Esophagus mucosa (tissue), 1 donor: ENCODE data around the gene SPHK1. TPM values are rescaled to one million over a fixed set of nuclear protein-coding genes. Genes with fewer than 3 reads are reported as not detected.

Source experiments
- ATAC-seq: fragments of 200-7000 bp; cut with Tn5 transposase; one replicate; pipeline ENCODE4 v1.9.1; 2020
- total RNA-seq: library from RNA; stranded (reverse); gene quantifications from one replicate; pipeline ENCODE4 v1.2.4, GENCODE V29; 2023
- donor health status: DM: yes; HTN: yes; CAD: no.

Gene SPHK1
- total RNA-seq, 1 donor from 2014 or later: 13.1 TPM

DNA sequence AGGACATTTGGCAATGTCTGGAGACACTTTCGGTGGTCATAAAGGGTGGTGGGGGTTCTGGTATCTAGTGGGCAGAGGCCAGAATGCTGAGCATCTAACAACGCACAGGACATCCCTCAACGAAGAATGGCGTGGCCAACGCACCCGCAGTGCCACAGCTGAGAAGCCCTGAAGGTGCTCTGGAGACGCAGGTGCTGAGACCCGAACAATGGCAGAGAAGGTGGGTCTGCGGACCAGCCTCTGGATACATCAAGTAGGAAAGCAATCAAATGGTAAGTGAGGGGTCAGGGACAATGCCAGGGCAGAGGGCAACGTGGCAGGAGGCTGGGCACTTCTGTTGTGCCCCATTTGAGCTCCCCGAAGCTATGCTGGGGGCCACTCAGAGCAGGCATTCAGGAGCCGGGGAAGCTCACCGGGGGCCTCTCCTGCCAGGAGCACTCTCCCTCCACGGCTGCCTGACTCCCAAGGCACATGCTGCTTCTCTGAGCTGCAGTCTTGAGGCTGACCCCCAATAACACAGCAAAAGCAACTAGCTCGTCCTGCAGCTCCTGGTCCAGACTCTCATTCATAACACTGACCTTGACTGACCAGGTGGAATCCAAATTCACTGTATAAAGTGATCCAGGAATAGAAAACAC lies 26.0 kb downstream of the SPHK1 start:
- no peak for ATAC-seq

DNA sequence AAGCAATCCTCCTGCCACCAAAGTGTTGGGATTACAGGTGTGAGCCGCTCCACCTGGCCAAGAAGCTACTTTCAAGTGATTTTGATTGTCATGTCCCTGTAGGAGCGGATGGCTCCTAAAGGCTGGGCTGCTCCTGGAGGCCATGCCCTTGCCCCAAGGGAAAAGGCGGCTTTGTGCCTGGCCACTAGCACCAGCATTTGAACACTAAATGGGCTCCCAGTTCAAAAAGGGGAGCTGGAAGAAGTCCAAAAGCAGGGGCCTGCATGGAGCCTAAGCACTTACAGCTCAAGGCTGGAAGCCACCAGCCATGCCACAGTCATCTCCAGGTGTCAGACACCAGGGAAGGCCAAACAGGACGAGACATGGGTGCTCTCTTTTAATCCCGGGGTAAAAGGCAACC lies 26.8 kb downstream of the SPHK1 start:
- ATAC-seq: no peak

DNA sequence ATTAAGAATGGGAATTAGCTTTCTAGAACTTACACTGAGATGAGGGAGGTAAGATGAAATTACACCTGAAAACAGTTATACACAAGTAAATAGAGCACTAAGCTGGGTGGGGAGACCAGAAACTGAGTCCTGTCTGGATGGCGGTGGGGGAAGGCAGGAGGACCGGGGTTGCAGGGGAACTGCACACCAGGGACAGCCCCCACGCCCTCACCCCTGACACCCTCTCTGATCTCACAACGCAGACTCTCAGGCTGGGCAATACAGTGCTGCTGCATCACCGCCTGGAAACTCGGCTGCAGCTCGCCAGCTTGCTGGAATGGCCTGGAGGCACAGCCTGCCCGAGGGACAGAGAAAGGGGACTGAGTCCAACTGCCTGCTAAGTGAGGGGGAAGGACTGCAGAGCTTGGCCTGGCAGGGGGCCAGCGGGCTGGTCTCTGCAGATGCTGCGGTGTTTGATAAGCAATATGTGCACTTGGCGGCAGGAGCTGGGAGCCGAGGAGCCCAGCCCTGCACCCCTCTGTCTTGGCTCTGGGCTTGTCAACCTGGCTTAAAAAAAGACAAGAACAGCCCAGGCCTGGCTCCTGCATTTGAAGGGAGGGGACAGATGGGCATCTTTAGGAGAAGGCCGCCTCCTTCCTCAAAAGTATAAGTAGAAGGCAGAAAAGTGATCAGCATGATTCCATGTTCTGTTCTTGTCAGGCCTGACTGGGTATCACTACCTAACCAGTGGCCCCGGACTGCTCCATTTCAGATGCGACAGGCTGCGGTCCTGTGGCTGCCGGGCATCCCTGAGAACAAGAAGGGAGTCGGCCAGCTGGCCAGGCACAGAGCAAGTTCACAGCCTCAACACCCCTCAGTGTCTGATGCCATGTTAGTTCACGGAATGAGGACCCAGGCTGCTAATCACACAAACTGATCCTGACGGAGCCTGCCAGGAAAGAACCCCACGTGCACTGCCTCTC lies 30.2 kb downstream of the SPHK1 start:
- ATAC-seq: no peak

DNA sequence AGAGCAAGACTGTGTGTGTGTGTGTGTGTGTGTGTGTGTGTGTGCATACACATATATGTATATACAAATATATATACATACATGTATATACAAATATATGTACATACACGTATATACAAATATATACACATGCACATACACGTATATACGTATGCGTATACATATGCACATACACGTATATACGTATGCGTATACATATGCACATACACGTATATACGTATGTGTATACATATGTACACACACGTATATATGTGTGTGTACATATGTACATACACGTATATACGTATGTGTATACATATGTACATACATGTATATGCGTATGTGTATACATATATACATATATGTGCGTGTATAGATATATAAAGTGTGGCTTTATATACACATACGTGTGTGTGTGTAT lies 31.4 kb downstream of the SPHK1 start:
- ATAC-seq: no peak

DNA sequence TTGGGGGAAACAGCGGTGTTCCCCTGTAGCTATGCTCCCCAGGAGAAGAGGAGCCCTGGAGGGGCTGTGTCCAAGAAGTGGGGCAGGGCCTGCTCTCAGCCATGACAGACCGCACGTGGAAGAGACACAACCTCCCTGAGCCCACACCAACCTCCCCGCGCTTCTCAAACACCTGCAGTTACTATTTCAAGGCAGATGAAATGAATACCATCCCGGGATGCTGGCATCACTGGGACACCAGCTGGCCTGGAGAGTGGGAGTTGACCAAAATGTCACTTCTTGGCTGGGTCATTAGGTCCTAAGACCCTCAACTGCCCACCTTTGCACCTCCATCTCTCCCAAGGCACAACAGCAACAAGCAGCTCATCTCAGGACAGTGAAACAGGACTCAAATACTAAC lies 32.0 kb downstream of the SPHK1 start:
- no peak for ATAC-seq

DNA sequence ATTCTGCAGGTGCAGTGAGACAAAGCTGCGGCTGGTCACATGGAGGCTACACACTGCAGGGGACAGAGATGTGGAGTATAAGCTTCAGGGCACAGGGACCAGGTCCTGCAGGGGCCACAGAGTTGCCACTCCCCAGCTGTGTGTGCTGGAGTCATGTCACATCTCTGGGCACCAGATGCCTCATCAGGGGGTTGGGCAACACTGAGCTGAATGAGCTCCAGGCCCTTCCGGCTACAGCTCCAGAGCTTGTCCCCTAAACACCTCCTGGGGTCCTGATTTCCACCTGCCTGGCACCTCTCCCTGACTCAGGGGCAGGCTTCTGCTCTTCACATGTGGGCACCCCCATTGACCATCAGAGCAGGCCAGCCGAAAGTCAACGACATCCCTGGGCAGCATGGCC lies 32.5 kb downstream of the SPHK1 start:
- ATAC-seq: peak; percentile 5

DNA sequence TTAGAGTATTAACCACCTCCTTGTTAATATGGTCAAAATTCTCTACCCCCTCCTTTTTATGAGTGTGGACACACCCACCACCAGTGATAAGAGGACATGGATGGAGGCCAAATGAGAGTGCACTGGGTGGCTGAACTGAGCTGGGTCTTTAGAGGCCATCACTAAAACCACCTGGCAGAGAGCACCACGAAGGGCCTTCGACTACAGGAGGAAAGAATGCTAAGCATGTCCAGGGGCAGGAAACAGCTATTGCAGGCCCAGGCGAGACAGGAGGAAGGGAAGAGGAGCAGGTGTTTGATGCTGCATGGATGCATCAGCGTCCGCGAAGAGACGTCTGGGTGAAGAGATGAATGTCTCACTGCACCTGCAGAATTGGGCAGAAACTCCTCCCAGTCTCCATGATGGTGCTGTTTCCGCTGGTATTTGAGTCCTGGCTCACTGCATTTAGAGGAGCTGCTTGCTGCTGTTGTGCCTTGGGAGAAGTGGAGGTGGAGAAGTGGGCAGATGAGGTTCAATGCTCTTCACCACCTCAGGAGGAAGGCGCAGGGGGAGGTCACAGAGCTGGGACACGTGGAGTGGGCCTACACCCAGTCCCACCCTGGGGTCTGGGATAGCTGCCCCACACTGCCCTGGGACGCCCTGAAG lies 33.2 kb downstream of the SPHK1 start:
- no peak for ATAC-seq

DNA sequence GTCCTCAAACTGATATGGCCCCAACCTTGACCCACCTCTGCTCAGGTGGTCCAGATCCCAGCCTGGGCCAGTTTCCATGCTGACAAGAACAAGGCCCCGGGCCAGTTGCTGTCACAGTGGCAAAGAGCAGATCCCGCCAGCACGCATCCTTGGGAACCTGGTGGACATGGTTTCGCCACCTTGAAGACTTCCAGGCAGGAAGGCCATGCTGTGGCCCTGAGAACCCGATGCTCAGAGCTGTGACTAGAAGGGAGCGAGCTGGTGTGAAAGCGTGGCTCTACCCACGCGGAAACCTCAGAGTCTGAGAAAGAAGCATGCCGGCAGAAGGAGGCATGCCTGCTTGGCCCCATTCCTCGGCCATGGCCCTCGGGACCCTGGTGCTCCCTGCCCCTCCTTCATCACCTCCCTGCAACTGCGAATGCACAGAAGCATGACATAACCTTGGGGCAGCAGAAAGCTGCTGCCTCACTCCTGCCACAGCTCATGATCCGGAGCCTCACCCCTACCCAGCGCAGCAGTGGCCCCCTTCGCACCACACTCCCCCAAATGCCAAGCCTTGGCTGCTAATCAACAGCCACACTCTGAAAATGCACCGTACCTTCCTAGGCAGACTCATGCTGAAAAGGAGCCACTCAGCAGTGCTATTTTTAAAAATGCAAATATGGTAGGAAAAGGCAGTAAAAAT lies 35.3 kb downstream of the SPHK1 start:
- no peak for ATAC-seq

DNA sequence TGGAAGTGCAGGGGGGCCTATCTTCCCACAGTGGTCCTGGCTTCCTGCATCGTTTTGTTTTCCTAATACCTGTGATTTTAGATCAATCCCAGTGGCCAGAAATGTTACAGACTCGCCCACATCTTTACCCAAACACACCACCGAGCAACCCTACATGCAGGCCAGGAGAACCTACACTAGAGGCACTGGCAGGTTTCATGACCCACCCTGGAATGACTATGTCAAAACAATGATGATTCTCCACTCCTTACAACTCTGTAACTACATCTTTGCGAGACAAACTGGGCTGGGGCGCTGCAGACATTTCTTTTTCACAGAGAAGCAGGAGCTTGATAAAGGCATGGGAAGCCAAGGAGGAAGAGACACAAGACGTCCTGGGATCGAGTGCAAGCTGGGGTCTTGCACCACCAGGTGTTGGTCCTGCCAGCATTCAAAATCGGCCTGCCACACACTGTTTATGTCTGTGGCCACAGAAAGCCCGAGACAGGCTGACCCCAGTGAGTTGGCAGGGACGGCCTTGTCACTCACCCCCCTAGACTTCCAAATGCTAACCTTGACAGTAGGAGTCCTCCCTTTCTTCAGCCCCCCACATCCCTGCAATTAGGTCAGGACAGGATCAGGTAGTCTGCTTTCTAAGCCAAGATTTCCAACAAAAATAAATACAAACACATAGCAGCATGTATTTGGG lies 36.1 kb downstream of the SPHK1 start:
- ATAC-seq: no peak

DNA sequence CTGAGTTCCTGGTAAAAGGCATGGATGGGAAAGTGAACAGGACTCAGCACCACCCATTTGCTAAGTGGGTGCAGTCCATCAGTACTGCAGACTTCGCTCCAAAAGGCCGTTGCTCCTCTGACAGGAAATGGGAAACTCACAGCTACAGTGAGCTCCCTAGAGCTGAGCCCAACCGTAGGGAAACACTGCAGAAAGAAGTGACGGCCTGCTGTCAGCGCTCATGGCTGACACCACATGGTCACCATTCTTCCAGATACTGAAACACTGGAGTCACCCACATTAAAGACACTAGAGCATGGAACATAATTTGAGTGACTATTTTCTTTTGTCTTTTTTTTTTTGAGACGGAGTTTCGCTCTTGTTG lies 36.6 kb downstream of the SPHK1 start:
- ATAC-seq: no peak

DNA sequence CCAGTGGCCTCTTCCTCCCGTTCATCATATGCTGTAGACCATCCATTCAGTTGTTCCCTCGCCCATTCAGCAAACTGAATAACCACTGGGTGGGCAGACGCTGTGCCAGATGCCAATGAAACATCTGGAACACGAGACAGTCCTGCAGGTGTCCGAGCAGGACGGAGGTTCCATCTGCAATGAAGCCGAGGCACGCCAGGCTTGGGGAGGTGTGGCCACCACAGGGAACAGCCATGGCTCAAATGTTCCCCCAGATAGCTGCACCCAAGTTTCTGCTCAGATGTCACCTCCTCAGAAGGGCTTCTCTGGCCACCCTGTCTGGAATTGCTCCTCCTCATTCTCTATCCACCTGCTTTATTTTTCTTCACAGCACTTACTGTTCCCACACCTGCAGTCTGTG lies 38.0 kb downstream of the SPHK1 start:
- ATAC-seq: no peak

DNA sequence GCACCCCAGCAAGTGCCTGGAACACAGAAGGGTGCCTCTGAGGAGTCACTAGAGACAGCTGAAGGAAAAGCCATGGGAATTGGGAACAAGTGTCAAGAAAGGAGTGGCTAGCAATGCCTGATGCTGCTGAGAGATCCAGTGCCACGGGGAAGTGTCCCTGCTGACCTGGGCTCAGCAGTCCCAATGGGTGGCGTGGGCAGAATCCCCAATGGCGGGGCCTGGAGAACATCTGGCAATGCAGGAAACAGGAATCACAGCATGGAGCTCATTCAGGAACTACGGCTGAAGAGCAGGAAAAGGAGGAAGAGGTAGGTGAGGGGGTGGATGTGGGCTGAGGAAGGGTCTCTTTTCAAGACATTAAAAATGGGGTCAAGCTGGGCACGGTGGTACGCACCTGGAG lies 38.5 kb downstream of the SPHK1 start:
- no peak for ATAC-seq

DNA sequence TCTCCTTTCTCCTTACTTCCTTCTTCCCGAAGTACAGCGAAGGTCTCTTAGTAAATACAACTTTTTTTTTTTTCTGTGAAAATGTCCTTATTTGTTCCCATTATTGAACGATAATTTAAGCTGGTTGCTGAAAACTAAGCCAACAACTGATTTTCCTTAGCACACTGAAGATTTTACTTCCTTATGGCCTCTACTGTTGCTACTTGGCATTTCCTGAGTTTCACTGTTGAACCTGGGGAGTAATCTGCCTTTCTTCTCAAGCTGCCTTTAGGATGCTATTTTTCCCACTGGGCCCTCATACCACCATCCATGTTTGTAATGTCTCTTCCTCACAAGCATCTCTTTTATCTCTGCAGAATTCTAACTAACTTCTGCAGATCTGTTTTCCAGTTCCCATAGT lies 42.4 kb downstream of the SPHK1 start:
- ATAC-seq: no peak

DNA sequence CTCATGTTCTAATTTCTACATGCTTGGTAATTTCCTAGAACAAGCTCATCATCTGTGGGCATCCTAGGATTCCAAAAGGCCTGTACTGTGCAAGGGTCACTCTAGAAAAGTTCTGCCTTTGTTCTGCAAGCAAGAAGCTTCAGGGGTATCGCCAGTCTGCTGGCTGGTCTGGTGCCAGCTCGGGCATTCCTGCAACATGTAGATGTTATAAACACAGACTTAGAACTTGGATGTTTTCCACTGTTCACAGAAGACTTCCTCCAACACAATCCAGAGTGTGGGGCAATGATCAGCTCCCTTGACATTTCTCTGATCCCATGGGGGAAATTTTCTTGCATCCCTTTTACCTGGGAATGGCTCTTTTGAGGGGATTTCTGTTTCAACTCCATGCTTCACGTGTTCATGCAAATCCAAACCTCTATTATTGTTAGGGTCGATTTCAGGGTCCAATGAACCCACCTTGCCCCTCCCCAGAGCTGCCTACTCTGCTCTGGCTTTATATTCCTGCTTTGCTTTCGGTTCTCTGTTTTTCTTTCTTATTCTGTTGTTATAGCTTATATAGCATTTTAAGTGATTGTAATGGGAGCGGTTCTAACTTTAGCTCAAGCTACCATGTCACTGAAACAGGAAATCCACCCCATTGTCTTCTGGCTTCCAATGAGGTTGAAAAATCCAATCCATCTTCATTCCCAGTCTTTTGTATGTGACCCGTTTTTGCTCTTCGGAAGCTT lies 43.3 kb downstream of the SPHK1 start:
- no peak for ATAC-seq

DNA sequence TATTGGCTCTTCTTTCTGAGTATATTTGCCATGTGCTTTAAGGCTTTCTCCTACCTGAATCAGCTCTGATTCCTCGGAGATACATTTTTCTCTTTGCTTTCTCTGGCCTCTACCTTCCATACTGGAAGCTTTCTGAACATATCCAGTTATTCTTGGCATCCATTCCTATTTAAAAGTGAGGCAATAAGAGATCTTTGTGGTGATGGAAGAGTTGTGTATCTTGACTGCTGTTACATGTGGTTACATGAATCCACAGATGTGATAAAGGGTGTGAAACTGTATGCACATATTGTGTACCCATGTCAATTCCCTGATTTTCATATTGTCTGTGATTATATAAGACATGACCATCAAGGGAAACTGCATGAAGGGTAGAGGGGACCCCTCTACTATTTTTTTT lies 44.1 kb downstream of the SPHK1 start:
- ATAC-seq: no peak

DNA sequence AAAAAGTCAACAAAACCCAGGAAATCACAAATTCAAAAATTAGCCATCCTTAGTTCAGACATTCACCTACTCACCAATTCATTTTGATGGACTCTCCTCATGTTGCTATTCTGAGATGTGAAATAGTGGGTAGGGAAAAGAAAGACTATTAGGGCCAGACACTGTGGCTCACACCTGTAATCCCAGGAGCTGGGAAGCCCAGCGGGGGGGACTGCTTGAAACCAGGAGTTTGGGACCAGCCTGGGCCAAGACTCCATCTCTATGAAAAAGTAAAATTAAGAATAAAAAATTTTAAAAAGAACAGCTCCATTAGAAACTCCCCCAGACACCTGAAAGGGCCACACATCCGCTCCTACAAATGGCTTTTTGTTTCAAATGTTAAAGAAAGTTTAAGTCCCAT lies 47.1 kb downstream of the SPHK1 start:
- ATAC-seq: no peak

DNA sequence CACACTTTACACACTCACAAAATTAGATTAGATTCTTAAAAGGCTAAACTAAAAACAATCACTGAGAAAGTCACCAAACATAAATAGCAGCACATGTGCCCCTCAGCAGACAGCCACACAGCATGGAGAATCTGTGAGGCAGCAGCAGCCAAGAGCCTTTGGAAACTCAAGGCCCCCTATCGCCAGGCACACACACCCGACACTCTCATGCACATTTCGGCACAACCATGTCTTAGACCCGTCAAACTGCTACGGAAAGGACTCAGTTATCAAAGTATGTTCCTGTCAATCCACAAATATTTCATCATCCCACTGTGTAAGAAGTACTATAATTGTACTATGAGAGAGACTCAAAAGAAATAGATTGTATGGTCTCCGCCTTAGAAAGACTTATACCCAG lies 47.6 kb downstream of the SPHK1 start:
- no peak for ATAC-seq

DNA sequence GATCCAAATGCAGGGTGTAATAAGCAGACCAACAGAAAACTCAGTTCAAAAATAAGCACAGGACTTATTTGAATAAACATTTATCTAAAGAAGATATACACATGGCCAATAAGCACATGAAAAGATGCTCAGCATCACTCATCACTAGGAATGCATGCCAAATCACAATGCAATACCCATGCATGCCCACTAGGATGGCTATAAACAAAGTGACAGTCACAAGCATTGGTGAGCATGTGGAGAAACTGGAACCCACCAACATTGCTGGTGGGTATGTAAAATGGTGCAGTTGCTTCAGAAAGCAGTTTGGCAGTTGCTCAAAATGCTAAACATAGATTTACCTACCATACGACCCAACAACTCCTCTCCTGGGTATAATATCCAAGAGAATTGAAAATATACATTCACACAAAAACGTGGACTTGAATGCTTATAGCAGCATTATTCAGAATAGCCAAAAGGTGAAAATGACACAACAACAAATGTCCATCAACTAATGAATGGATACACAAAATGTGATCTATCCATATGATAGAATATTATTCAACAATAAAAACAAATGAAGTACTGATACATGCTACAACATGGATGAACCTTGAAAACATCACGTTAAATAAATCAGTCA lies 48.4 kb downstream of the SPHK1 start:
- no peak for ATAC-seq

DNA sequence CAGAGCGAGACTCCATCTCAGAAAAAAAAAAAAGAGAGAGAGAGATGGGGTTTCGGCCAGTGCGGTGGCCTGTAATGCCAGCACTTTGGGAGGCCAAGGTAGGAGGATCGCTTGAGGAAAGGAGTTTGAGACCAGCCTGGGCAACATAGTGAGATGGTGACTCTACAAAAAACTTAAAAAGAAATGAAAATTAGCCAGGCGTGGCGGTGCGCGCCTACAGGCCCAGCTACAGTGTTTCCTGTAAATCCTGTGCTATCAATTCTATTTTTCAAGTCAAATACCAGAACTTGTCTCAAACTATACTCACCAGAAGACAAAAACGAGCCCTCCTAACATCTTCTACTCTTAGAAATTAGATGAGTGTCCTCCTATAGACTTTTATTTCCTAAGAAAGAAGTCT lies 49.3 kb downstream of the SPHK1 start:
- no peak for ATAC-seq

DNA sequence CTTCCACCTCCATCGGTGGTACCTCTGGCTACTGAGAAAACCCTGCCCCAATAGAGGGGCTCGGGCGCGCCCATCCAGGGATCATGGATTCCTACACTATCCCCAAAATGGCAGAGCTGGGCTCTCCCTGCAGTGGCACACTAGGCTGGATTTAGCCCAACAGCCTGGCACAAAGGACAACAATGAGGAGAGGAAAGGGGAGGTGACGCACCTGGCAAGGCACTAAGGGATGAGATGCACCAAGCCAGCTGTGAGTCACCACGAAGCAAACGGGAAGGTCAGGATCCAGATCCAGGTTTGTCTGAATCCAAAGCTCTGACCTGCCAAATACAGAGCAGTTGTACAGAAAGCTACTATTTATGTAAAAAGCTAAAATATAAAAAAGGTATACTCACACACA lies 50.5 kb downstream of the SPHK1 start:
- peak; percentile 77 for ATAC-seq

DNA sequence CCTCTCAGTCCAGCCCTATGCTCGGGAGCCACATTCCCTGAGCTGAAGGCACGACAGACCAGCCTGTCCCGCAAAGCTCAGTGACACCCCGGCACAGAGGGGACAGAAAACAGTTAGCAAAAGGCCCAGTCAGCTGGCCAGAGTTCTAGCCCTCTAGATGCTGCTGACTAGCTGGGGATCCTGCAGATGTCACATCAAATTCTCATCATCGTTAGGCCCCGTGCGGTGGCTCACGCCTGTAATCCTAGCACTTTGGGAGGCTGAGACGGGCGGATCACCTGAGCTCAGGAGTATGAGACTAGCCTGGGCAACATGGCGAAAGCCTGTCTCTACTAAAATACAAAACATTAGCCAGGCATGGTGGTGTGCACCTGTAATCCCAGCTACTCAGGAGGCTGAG lies 51.3 kb downstream of the SPHK1 start:
- ATAC-seq: no peak
